Activated CD4-positive, alpha-beta T cell treated with anti-CD3 and anti-CD28 coated beads for 48 hours (primary cell): ENCODE data around the gene CEBPG.

Experiments
- DNase-seq: peaks from one replicate; pipeline ENCODE4 v3.0.0-alpha.2; 2020

CEBPG gene

GRCh38 chr19:33426621-33427361, 53.3 kb downstream of the CEBPG start:
- no peak for DNase-seq

DNA sequence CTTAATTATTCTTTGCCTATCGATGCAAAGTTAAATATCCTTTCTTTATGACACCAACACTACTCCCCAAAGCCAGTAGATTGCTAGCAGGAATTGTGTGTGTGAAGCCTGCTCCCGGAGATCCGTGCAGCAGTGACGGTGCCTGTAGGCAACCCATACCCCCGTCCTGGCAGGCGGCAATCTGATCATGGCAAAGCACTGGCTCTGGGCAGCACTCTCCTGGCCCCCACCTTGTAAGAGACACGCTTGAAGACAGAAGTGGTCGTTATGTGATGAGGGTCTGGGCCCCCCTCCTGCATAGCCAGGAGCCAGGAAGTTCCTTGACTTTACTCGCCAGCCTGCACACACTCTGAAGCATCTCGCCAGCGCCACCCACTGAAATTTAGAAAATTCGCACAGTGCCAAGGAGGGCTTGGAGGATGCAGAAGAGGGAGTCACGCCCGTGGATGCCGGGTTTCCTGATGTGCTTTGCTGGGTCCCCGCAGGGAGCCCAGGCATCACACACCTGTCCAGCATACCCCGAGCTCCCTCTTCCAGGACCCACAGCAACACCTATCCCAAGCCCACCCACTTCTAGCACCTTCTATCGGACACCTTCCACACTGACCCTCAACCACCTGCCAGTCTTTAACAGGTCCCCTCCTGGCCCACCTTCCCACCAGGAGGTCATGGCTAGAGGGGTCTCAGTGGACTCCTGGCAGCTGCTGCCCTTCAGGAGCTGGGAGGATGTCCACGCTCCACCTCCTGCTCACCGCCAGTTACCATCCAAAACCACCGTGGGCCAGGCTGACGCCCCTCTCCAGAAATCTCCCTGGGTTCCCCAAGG, 54.5 kb downstream of the CEBPG start:
- no peak for DNase-seq

DNA sequence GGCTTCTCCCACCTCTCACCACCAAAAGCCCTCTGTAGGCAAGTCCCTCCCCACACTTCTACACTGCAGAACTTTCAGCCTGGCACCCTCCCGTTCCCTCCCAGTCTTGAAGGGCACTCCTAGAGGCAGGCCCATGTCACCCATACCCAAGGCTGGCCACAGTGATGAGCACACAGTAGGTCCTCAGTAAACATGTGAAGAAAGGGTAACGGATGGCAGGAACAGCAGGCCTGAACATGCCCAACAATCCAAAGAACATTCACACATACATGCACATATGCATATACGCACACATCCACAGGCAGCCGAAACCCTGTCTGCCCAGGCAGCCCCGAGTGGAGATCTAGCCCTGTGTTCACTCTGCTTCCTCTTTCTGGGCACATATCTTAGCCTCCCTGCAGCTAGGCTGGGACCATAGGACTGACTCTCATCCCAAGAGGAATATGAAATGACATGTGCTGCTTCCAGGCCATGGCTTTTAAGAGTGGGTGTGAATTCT, 55.2 kb downstream of the CEBPG start:
- no peak for DNase-seq

GRCh38 chr19:33429891-33430673, 56.6 kb downstream of the CEBPG start:
- DNase-seq: no peak

DNA sequence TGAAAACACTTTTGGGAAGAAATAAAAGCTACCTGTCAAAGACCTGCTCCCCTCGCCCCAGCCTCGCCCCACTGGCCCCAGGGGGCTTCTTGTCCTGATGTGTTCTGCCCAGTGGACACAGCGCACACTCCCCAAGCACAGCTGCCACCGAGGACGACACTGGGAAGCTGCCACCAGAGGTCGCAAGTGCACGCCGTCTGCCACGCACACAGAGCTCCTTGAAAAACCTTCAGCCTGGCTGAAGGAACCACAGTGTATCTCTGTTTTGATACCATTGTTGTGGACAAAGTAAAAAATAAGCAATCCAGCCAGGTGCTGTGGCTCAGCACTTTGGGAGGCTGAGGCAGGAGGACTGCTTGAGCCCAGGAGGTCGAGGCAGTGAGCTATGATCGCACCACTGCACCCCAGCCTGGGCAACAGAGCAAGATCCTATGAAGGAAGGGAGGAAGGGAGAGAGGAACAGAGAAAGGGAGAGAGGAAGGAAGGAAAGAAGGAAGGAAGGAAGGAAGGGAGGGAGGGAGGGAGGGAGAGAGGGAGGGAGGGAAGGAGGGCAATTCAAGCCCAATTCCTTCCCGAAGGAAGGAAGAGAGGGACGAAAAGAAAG, 57.3 kb downstream of the CEBPG start:
- peak; percentile 78 for DNase-seq

- no peak for DNase-seq
These were observed 58.5 kb downstream of the CEBPG start for GRCh38 chr19:33432015-33432414.
